ENCODE results near the gene ITFG2.

Gene ITFG2

DNA sequence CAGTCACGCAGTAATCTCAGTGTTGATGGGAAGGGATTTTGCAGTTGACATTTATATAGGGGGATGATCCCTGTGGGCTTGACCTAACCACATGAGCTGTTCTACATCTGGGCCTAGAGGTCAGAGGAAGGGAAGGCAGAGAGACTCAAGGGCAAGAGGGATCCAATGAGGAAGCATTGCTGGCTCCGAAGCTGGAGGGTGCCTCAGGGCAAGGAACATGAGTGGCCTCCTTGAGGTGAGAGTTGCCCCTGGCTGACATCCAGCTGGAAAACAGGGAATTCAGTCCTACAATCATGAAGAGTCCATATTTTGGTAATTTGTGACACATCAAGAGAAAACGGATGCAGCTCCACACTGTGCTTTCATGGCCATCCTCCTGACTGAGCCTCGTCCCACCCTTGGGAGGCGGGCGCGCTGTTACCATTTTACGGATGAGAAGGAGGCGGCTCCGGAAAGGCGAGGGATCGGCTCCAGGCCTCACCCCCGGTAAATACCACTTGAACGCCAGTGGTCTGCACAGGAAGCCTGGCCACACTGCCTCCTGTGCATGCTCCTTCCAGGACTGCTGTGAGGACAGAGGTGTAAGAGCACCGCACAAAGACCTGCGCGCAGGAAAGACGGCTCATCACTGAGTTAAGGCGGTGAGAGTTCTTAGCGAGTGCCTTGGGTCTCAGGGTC, 36.2 kb upstream of the ITFG2 start:
- Histone ChIP-seq H3K9ac (ENCODE audit: low read length) (no peak overlapping the region), H3K9me3 (ENCODE audit: low read length) (no peaks in the 10 kb centered on the region), H3K27ac (ENCODE audit: low read depth, low read length) (no peak overlapping the region), H3K4me1 (ENCODE audit: insufficient read depth, low read length) (no peaks in the 10 kb centered on the region), H3K36me3 (ENCODE audit: insufficient read depth, low read length) (no peaks in the 10 kb centered on the region), H3K4me3 (ENCODE audit: low read depth in 1 of 2, low read length in 2 of 2) (no peak overlapping the region), H3K27me3 (ENCODE audit: control insufficient read depth in 1 of 2, insufficient read depth in 2 of 2, low read length in 2 of 2) (no peaks in the 10 kb centered on the region)

DNA sequence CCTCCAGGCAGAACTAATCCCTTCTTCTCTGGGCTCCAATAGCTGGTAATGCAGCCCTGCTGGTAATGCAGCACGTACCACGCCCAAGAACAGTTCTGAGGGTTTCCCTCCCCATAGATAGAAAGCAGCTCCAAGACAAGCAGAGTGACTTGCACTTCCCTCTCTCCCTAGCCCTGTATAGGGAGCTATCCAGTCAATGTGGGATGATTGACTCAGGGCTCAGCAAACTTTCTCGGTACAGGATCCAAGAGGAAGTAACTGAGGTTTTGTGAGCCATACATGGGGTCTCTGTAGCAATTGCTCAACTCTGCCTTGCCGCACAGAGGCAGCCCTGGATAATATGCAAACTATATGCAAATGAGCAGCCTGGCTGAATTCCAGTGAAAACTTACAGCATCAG, 33.2 kb upstream of the ITFG2 start:
- H3K36me3 ChIP-seq (ENCODE audit: insufficient read depth, low read length), result no peaks in the 10 kb centered on the region
- no peaks in the 10 kb centered on the region for H3K9me3 ChIP-seq (ENCODE audit: low read length)
- H3K27ac ChIP-seq (ENCODE audit: low read depth, low read length), result no peak overlapping the region
- no peak overlapping the region for H3K9ac ChIP-seq (ENCODE audit: low read length)
- no peak overlapping the region for H3K4me3 ChIP-seq (ENCODE audit: low read depth in 1 of 2, low read length in 2 of 2)
- H3K4me1 ChIP-seq (ENCODE audit: insufficient read depth, low read length), result no peaks in the 10 kb centered on the region
- peaks cover 0 to 7% of the 10 kb centered on the region in 2 donors for H3K27me3 ChIP-seq (ENCODE audit: control insufficient read depth in 1 of 2, insufficient read depth in 2 of 2, low read length in 2 of 2)

DNA sequence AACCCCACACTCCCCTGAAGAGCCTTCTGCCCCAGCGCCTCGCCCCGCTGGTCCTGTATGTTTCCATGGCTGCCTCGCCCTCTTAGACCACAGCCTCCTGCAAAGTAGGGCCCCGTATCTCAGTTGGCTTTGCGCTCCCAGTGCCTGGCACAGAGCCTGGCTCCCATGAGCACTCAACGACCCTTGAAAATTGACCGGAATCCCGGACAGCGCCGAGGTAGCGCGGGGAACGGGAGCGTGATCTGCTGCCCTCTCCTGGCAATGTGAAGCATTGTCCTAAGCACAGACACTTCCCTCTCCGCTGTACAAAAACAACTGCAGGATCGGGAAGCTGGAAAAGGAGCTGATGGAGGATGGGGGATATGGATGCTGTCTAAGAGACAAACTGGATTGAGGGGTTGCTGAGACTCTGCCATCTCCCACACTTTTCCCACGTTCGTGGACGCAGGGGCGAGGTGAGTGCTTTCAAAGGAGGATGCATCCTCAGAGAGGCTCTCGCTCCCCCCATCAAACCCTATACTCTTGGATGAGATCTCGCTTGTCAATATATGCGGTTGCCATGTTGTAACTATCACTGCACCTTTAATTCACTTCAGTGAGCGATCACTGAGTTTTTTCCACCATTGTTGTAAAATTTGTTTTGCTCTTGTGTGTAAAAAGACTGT, 28.4 kb upstream of the ITFG2 start:
- no peak overlapping the region for H3K9ac ChIP-seq (ENCODE audit: low read length)
- H3K36me3 ChIP-seq (ENCODE audit: insufficient read depth, low read length), result no peaks in the 10 kb centered on the region
- no peak overlapping the region for H3K27ac ChIP-seq (ENCODE audit: low read depth, low read length)
- H3K9me3 ChIP-seq (ENCODE audit: low read length), result no peaks in the 10 kb centered on the region
- H3K4me1 ChIP-seq (ENCODE audit: insufficient read depth, low read length), result no peaks in the 10 kb centered on the region
- peaks cover 0 to 7% of the 10 kb centered on the region in 2 donors for H3K27me3 ChIP-seq (ENCODE audit: control insufficient read depth in 1 of 2, insufficient read depth in 2 of 2, low read length in 2 of 2)
- H3K4me3 ChIP-seq (ENCODE audit: low read depth in 1 of 2, low read length in 2 of 2), result peak overlapping the region; percentile 20 to 58

DNA sequence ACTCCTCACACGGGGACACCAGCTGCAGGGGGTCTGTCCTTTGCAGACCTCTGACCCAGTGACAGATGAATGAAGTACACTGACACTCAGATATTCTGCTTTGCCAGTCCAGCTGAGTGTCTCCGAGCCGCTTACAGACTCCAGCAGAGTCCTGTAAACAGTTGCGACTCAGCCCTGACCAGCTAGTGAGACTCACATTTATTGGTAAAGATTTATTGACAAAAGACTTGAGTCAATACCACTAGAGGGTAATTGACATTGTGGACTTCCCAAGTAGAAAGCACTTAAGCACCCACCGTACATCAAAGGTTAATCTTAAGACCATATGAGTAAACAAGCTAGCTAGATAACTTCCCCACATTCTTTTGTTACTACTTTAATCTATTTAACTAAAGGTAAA, 27.5 kb upstream of the ITFG2 start:
- Histone ChIP-seq H3K36me3 (ENCODE audit: insufficient read depth, low read length) (no peaks in the 10 kb centered on the region), H3K4me1 (ENCODE audit: insufficient read depth, low read length) (no peaks in the 10 kb centered on the region), H3K9me3 (ENCODE audit: low read length) (no peaks in the 10 kb centered on the region), H3K27me3 (ENCODE audit: control insufficient read depth in 1 of 2, insufficient read depth in 2 of 2, low read length in 2 of 2) (peaks cover 0 to 7% of the 10 kb centered on the region in 2 donors), H3K27ac (ENCODE audit: low read depth, low read length) (no peak overlapping the region), H3K4me3 (ENCODE audit: low read depth in 1 of 2, low read length in 2 of 2) (no peak overlapping the region), H3K9ac (ENCODE audit: low read length) (no peak overlapping the region)

DNA sequence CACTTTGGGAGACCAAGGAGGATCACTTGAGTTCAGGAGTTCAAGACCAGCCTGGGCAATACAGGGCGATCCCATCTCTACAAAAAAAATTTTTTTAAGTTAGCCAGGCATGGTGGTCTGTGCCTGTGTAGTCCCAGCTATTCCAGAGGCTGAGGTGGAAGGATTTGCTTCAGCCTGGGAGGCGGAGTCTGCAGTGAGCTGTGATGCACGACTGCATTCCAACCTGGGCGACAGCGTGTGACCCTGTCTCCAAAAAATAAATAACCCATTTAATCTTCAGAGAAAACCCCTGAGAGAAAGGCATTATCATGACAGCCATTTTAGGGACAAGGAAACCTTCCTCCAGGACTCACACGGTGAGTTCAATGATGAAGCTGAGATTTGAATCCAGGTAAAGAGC, 21.4 kb upstream of the ITFG2 start:
- no peaks in the 10 kb centered on the region for H3K36me3 ChIP-seq (ENCODE audit: insufficient read depth, low read length)
- no peak overlapping the region for H3K9ac ChIP-seq (ENCODE audit: low read length)
- no peak overlapping the region for H3K4me3 ChIP-seq (ENCODE audit: low read depth in 1 of 2, low read length in 2 of 2)
- no peaks in the 10 kb centered on the region for H3K9me3 ChIP-seq (ENCODE audit: low read length)
- no peak overlapping the region for H3K27ac ChIP-seq (ENCODE audit: low read depth, low read length)
- H3K4me1 ChIP-seq (ENCODE audit: insufficient read depth, low read length), result peaks cover 5% of the 10 kb centered on the region
- H3K27me3 ChIP-seq (ENCODE audit: control insufficient read depth in 1 of 2, insufficient read depth in 2 of 2, low read length in 2 of 2), result no peaks in the 10 kb centered on the region

DNA sequence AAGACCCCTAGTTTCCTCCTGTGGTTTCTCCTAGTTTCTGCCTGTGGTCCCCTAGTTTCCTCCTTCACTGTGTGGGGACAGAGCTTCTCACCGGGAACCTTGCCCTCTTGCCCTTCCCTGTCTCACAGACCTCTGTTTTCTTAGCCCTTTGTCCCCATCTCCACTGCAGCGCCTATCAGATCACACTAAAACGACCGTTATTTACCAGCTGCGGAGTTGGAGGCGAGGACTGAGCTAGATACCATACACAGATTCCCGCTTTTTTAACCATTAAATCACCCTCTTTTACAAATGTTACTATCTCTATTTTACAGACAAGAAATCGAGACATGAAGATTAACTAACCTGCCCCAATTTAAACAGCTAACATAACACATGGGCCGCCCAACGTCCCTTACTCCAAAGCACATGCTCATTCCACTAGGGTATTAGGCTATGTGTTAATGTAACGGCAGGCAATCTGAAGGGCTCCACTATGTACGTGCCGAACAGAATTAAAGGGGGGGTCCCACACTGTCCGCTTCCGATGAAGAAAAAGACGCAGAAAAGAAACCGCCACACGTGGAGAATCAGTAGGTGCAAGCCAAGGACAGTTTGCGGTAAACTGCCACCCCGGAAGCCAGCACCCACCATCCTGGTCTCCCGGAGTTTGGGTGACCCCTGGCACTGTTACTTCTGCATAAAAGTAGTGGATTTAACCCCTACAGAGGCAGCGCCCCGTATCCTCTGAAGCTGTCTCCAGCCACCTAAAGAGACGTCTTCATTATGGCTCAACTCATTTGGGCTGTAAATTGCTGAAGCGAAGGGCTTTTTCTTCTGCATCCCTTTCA, 19.6 kb upstream of the ITFG2 start:
- no peak overlapping the region for H3K27ac ChIP-seq (ENCODE audit: low read depth, low read length)
- no peak overlapping the region for H3K9ac ChIP-seq (ENCODE audit: low read length)
- no peaks in the 10 kb centered on the region for H3K27me3 ChIP-seq (ENCODE audit: control insufficient read depth in 1 of 2, insufficient read depth in 2 of 2, low read length in 2 of 2)
- peaks cover 10% of the 10 kb centered on the region for H3K36me3 ChIP-seq (ENCODE audit: insufficient read depth, low read length)
- H3K4me1 ChIP-seq (ENCODE audit: insufficient read depth, low read length), result peaks cover 22% of the 10 kb centered on the region
- H3K9me3 ChIP-seq (ENCODE audit: low read length), result no peaks in the 10 kb centered on the region
- no peak overlapping the region for H3K4me3 ChIP-seq (ENCODE audit: low read depth in 1 of 2, low read length in 2 of 2)

DNA sequence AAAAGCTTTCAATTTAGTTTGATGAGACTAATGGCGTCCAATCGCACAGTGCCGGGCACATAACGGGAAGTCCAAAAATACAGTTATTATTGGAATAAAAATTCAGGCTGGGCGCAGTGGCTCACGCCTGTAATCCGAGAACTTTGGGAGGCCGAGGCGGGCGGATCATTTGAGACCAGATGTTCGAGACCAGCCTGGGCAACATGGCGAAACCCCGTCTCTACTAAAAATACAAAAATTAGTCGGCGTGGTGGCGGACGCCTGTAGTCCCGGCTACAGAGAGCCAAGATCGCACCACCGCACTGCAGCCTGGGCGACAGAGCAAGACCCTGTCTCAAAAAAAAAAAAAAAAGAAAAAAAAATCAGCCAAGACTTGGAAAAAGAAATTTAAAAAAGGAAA, 18.9 kb upstream of the ITFG2 start:
- Histone ChIP-seq H3K27ac (ENCODE audit: low read depth, low read length) (no peak overlapping the region), H3K9me3 (ENCODE audit: low read length) (no peaks in the 10 kb centered on the region), H3K27me3 (ENCODE audit: control insufficient read depth in 1 of 2, insufficient read depth in 2 of 2, low read length in 2 of 2) (no peaks in the 10 kb centered on the region), H3K36me3 (ENCODE audit: insufficient read depth, low read length) (peaks cover 17% of the 10 kb centered on the region), H3K4me3 (ENCODE audit: low read depth in 1 of 2, low read length in 2 of 2) (no peak overlapping the region), H3K4me1 (ENCODE audit: insufficient read depth, low read length) (peaks cover 24% of the 10 kb centered on the region), H3K9ac (ENCODE audit: low read length) (no peak overlapping the region)

DNA sequence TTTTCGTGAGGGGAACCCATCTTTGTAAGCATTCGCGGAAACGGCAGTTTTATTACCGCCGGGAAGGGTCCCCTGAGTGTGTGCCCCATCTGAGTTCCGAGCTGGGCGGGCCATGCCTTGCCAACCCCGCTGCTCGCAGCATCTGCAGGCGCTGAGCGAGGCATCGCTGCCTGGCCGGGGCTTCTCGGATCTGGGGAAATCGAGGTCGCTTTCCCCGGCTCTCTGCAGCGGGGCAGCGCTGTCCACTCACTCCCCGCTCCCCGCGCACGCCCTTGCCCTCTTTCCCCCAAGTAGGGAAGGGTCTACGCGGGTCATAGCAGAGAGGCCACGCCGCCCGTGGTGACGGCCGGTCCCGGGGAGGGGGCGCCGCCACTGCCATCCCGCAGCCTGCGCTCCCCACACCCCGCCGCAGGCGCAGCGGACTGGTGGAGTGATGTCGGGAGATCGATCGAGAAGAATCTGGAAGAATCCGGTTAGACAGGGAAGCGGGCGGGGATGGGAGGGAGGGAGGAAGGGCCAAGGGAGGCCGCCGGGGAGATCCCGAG, 18.2 kb upstream of the ITFG2 start:
- Histone ChIP-seq H3K9ac (ENCODE audit: low read length) (peak overlapping the region; percentile 40), H3K4me1 (ENCODE audit: insufficient read depth, low read length) (peaks cover 24% of the 10 kb centered on the region), H3K9me3 (ENCODE audit: low read length) (no peaks in the 10 kb centered on the region), H3K4me3 (ENCODE audit: low read depth in 1 of 2, low read length in 2 of 2) (peak overlapping the region; percentile 71 to 72), H3K27me3 (ENCODE audit: control insufficient read depth in 1 of 2, insufficient read depth in 2 of 2, low read length in 2 of 2) (no peaks in the 10 kb centered on the region), H3K36me3 (ENCODE audit: insufficient read depth, low read length) (peaks cover 24% of the 10 kb centered on the region), H3K27ac (ENCODE audit: low read depth, low read length) (peak overlapping the region; percentile 61)

DNA sequence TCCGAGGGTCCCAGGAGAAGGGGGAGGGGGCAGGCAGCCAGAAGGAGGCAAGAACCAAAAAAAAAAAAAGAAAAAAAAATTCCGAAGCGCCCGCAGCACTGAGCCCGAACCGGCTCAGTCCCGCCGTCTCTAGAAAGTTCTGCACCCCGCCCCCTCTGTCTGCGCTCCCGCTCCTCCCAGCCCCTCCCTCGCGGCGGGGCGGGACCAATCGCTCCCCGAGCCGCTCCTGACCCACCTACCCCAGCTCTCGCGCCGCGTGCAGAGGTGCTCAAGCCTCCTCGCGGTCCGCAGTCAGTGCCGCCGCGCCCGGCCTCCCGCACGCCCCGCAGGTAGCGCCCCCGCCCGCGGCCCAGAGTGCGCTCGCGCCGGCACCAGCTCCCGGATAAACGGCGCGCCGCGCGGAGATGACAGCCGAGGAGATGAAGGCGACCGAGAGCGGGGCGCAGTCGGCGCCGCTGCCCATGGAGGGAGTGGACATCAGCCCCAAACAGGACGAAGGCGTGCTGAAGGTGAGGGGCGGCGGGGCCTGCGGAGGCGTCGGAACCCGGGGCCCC, 17.7 kb upstream of the ITFG2 start, which contains the start of gene FKBP4:
FKBP4 (plus strand) TSS at position 235 of the 554 bp plus-strand sequence; CDS start at position 405, 170 bp downstream.
- H3K9ac ChIP-seq (ENCODE audit: low read length), result peak within 1 kb of the TSS; percentile 40
- H3K27me3 ChIP-seq (ENCODE audit: control insufficient read depth in 1 of 2, insufficient read depth in 2 of 2, low read length in 2 of 2), result no peaks in the 10 kb centered on the region
- peak within 1 kb of the TSS; percentile 72 to 88 for H3K4me3 ChIP-seq (ENCODE audit: low read depth in 1 of 2, low read length in 2 of 2)
- peaks cover 24% of the 10 kb centered on the region for H3K4me1 ChIP-seq (ENCODE audit: insufficient read depth, low read length)
- H3K36me3 ChIP-seq (ENCODE audit: insufficient read depth, low read length), result peaks cover 29% of the 10 kb centered on the region
- peak within 1 kb of the TSS; percentile 72 for H3K27ac ChIP-seq (ENCODE audit: low read depth, low read length)
- H3K9me3 ChIP-seq (ENCODE audit: low read length), result no peaks in the 10 kb centered on the region

DNA sequence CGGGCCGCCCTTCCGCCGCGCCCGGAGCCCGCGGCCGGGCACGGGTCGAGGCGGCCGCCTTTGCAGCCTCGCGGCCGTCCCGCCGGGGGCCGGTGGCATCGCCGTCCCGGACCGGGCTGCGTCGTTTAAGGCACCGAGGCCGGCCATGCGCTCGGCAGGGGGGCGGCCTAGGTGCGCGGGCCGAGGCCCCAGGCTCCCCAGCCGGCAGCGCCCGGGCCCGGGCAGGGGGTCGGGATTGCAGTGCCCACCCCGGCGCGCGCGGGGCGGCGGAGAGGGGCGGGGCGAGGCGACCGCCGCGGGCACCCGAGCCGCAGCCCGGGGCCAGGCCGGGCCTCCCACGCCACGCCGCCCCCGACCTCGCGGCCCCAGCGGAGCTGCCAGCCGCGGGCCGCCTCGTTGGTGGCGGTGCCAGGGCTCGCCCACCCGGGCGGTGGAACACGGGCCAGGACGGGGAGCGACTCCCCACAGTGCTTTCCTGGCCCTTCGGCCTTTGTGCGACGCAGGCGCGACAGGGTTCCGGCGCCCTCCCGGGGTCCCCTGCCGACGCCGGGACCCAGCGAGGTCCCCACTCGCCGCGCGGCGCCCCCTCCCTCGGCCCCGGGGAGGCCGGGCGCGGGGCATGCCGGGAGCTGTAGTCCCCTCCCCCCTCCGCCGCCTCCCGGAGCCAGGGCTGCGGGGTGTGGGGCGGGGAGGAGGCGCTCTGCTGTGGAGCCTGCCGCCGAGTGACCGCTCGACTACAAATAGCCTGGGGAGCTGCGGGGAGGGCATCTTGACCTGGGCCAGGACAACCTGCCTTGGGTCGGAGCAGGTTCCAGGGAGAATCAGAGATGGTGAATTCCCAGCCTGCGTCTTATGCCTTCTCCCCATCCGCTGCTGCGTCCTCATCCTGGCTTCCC, 16.9 kb upstream of the ITFG2 start:
- peak overlapping the region; percentile 72 for H3K27ac ChIP-seq (ENCODE audit: low read depth, low read length)
- H3K9me3 ChIP-seq (ENCODE audit: low read length), result no peaks in the 10 kb centered on the region
- H3K27me3 ChIP-seq (ENCODE audit: control insufficient read depth in 1 of 2, insufficient read depth in 2 of 2, low read length in 2 of 2), result no peaks in the 10 kb centered on the region
- peak overlapping the region; percentile 72 to 88 for H3K4me3 ChIP-seq (ENCODE audit: low read depth in 1 of 2, low read length in 2 of 2)
- H3K4me1 ChIP-seq (ENCODE audit: insufficient read depth, low read length), result peaks cover 24% of the 10 kb centered on the region
- H3K9ac ChIP-seq (ENCODE audit: low read length), result peak overlapping the region; percentile 45
- peaks cover 36% of the 10 kb centered on the region for H3K36me3 ChIP-seq (ENCODE audit: insufficient read depth, low read length)

All from muscle layer of colon (tissue), 2 donors.